ENCODE results near the gene LYPLA2. TPM values are rescaled to one million over a fixed set of nuclear protein-coding genes. Genes with fewer than 3 reads are reported as not detected.

The LYPLA2 gene
- total and polyA plus RNA-seq, 2 of the 4 experiments (the other 2 are of a cell fraction), result 44.3 to 78.6 TPM

- intact Hi-C loops (cut with micrococcal nuclease) (no loop called here), in situ Hi-C loops (cut with MboI; ENCODE audit: low sequenced_read_pairs) (no loop called here), dilution Hi-C loops (cut with HindIII; ENCODE audit: low sequenced_read_pairs, unreplicated experiment) (no loop called here)
- peaks cover 15% of the 10 kb centered on the region for H3K36me3 ChIP-seq (ENCODE audit: control insufficient read depth, insufficient read depth, low read length)
- H3K4me2 ChIP-seq (ENCODE audit: low read depth, low read length), result no peak overlapping the region
- no peak overlapping the region for H4K8ac ChIP-seq (ENCODE audit: low read depth in 2 of 2, low read length in 2 of 2)
- no peak for DNase-seq
- H2BK120ac ChIP-seq (ENCODE audit: low read depth, low read length), result no peak overlapping the region
- no peak overlapping the region for H2BK20ac ChIP-seq (ENCODE audit: low read depth, low read length)
- H4K5ac ChIP-seq (ENCODE audit: low read depth, low read length), result no peak overlapping the region
- no peak overlapping the region for H3K4ac ChIP-seq (ENCODE audit: low read depth, low read length)
- H3K9me1 ChIP-seq (ENCODE audit: insufficient read depth, low read length), result peaks cover 9% of the 10 kb centered on the region
- H2BK5ac ChIP-seq (ENCODE audit: low read depth, low read length, poor library complexity, severe bottlenecking), result no peak overlapping the region
- BruUV-seq (replicated peaks), result no TSS peak
- H3K9me3 ChIP-seq (ENCODE audit: control insufficient read depth, insufficient read depth, low read length), result no peaks in the 10 kb centered on the region
- peaks cover 14% of the 10 kb centered on the region for H3K4me1 ChIP-seq (ENCODE audit: control insufficient read depth, insufficient read depth, low read length)
- H2AFZ ChIP-seq (replicated peaks; ENCODE audit: low read length, poor library complexity), result no peak overlapping the region
- peaks cover 22 to 48% of the 10 kb centered on the region in 2 experiments; a peak in 3 of 4 replicates for H3K79me1 ChIP-seq (ENCODE audit: low read depth in 1 of 2, low read length in 2 of 2)
- H3K9ac ChIP-seq (ENCODE audit: low read depth, low read length), result no peak overlapping the region
- H2AK5ac ChIP-seq (ENCODE audit: low read depth, low read length), result no peak overlapping the region
- H2AK9ac ChIP-seq (replicated peaks; ENCODE audit: low read depth, low read length, poor library complexity), result no peak overlapping the region
- no peak overlapping the region for H2BK15ac ChIP-seq (ENCODE audit: low read depth, low read length)
- no peak overlapping the region for H4K91ac ChIP-seq (ENCODE audit: insufficient read depth, low read depth, low read length)
- ChIA-PET POLR2A (ENCODE audit: unreplicated experiment) (interaction anchor here (0.6 kb wide), 1 partner anchor 134 kb away, joined by 10 read pairs; no protein-coding TSS in a partner anchor), CTCF (interaction anchor here (1.8 kb wide), 1 partner anchor 16 kb away, joined by 7 read pairs; no protein-coding TSS in a partner anchor)
- WGBS, 2 experiments (ENCODE audit: extremely low coverage in 2 of 2, insufficient read length in 1 of 2), result no CpG with 5 or more reads among the region's 3 CpGs
- no peak overlapping the region for H3K14ac ChIP-seq (replicated peaks; ENCODE audit: low read depth, low read length)
- H3K56ac ChIP-seq (ENCODE audit: extremely low read depth, insufficient read depth, low read length), result no peak overlapping the region
- no peak for ATAC-seq (ENCODE audit: low read depth)
- no peak overlapping the region for H3K27ac ChIP-seq (ENCODE audit: insufficient read depth, low read length)
- no peaks in the 10 kb centered on the region for H3K27me3 ChIP-seq (ENCODE audit: control insufficient read depth, insufficient read depth, low read length)
- no peak overlapping the region for H3K18ac ChIP-seq (ENCODE audit: low read depth, low read length)
- no peak for TF ChIP-seq SMC3 (IDR thresholded peaks at IDR 0.05; ENCODE audit: low read depth, low read length)
- TF ChIP-seq USF2 (IDR thresholded peaks at IDR 0.05; ENCODE audit: low read depth, low read length), result no peak
- no peak for TF ChIP-seq RFX5 (IDR thresholded peaks at IDR 0.05; ENCODE audit: low read depth, low read length)
- no peak for TF ChIP-seq RCOR1 (IDR thresholded peaks at IDR 0.05; ENCODE audit: insufficient replicate concordance, low read length)
- no peak for TF ChIP-seq MXI1 (IDR thresholded peaks at IDR 0.05; ENCODE audit: borderline replicate concordance, low read depth, low read length)
- no peak for TF ChIP-seq ELK1 (IDR thresholded peaks at IDR 0.05; ENCODE audit: borderline replicate concordance, low read depth, low read length)
- no peak for TF ChIP-seq CTCF (conservative IDR thresholded peaks at IDR 0.05; ENCODE audit: low read depth, low read length)
- no peak for TF ChIP-seq BHLHE40 (IDR thresholded peaks at IDR 0.05; ENCODE audit: low read depth, low read length)
- TF ChIP-seq MAZ (IDR thresholded peaks at IDR 0.05; ENCODE audit: borderline replicate concordance, low read depth, low read length), result no peak
- no peak for TF ChIP-seq MAFK (IDR thresholded peaks at IDR 0.05; ENCODE audit: low read depth, low read length)
- no peak for TF ChIP-seq CHD1 (IDR thresholded peaks at IDR 0.05; ENCODE audit: low read depth, low read length)
- H3K23ac ChIP-seq (ENCODE audit: low read depth, low read length), result no peak overlapping the region
- H3K4me3 ChIP-seq (ENCODE audit: insufficient read depth, low read depth, low read length), result no peak overlapping the region
- H4K20me1 ChIP-seq (ENCODE audit: insufficient read depth, low read length), result peaks cover 9% of the 10 kb centered on the region; the same call in 1 of the 2 replicates
These were observed 3.2 kb upstream of the LYPLA2 start for GRCh38 chr1:23787701-23788100.

All from IMR-90 (cell line).